Fibroblast of skin of back (primary cell): ENCODE results near the gene RHBDF2.
A peak's percentile ranks its signal among the peaks of the same experiment; 100 is the strongest.
"Not testable (repeated sequence)": the region's sequence is repeated elsewhere in the genome, so short reads cannot be mapped to it uniquely, and the experiment has no call there.

Source experiments
- DNase-seq: peaks from one replicate; pipeline ENCODE4 v3.0.0-alpha.2; 2013

The RHBDF2 gene

DNA sequence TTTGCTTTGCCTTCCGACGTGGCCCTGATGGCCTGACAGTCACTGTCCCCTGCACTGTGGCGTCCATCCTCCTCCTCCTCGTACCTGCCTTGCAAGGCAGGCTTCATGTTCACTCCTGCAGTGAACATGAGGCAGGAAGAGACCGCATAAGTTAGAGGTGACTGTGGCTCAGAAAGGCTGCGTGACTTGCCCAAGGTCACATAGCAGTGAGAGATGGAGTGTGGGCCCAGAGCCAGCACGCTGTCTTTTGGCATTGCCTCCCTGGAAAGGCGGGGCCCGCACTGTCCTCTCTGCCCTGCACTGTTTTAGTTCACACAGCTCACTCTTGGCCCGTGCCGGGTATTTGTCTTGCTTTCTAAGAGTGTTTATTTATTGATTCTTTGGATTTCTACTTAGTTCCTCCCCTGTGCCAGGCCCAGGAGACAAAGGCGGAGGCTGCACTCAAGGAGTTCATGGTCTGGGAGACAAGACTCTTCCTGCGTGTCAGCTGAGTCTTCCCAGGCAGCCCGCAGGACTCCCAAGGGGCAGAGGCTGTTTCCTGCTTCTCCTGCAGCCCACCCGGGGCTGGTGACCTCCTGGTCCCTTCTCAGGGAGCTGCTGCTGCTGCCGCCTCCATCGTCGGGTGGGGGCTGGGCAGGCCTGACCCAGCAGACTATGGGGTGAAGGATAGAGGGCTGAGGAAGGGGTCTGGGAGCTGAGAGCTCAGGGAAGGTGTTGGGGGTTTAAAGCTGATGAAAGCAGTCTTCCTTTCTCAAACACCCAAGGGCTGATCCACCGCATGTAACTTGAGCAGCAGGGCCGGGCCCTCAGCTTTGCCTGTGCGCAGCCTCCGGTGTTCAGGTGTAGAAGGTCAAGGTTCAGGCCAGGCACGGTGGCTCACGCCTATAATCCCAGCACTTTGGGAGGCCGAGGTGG lies 23.6 kb upstream of the RHBDF2 start:
- peak; percentile 70 for DNase-seq

DNA sequence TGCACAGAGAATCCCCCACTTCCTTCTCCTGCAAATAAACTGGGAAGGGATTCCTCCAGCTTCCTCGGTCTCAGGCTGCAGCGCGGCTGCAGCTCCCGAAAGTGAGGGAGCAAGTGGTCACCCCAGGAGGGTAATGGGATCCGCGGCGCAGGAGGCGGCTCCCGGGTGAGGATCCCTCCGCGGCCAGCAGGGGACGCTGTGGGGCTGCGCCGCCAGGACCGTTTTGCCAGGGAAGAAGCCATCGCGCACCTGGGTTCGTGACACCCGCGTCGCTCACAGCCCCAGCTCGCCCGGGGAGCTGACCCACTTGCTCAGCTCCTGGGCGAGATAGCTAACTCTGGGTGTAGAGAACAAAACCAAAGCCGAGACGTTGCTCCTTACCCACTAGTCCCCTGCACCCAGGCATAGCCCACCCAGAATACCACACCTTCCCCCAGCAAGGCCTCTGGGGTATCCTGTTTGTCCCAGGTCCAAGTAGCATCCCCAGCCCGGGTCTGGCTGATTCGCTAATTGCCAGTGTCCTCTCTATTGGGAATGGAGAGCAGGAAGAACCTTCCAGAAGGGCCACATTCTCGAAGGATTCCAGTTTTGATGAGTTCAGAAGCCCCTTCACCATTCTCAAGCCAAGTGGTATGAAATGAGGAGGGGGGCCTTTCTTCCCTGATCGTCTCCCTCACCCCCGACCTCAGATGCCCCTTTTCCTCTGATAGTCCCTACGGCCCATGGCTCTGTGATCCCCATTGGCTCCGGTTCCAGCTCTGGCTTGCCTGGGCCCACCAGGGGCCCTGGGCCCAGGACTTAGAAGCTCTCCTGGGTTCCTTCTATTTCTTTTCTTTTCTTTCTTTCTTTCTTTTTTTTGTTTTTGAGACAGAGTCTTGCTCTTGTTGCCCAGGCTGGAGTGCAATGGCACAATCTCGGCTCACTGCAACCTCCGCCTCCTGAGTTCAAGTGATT lies 22.1 kb upstream of the RHBDF2 start:
- peak; percentile 46 for DNase-seq

- not testable (repeated sequence) for DNase-seq
Observed at GRCh38 chr17:76521683-76522082, 20.5 kb upstream of the RHBDF2 start.

- DNase-seq = no peak
Observed at GRCh38 chr17:76521262-76521661, 20.0 kb upstream of the RHBDF2 start.

DNA sequence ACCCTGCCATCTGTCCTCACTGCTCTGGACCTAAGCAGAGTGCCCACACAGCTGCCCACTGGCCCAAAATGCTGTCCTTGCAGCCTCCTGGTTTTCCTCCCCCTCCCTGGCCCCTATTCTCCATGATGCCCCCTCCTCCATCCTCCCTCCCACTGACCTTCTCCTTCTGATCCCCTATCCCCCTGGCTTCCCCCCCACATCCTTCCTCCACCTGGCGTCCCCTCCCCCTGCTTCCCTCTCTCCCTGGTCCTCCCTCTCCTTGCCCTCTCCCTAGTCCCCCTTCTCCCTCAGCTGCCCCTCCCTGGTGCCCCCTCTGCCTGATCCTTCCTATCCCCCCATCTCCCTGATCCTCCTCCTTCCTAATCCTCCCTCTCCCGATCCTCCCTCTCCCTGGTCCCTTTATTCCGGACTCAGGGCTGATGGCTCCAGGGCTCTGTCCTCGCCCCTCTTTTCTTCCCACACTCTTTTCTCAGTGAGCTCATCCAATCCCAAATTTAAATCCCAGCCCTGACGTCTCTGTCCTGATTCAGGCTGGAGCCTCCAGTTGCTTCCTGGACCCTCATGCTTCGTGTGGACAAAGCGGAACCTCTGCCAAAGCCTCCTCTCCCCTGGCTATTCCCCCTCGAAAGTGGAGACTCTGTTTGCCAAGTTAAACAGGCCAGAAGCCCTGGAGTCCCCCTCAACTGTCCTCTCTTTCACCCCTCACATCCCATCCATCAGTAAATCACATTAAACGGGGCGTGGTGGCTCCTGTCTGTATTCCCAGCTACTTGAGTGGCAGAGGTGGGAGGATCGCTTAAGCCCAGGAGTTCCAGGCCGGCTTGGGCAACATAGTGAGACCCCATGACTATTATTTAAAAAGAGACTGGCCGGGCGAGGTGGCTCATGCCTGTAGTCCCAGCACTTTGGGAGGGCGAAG lies 18.1 kb upstream of the RHBDF2 start:
- DNase-seq = no peak

- DNase-seq = no peak
Observed at GRCh38 chr17:76517638-76518038, 16.4 kb upstream of the RHBDF2 start.

DNA sequence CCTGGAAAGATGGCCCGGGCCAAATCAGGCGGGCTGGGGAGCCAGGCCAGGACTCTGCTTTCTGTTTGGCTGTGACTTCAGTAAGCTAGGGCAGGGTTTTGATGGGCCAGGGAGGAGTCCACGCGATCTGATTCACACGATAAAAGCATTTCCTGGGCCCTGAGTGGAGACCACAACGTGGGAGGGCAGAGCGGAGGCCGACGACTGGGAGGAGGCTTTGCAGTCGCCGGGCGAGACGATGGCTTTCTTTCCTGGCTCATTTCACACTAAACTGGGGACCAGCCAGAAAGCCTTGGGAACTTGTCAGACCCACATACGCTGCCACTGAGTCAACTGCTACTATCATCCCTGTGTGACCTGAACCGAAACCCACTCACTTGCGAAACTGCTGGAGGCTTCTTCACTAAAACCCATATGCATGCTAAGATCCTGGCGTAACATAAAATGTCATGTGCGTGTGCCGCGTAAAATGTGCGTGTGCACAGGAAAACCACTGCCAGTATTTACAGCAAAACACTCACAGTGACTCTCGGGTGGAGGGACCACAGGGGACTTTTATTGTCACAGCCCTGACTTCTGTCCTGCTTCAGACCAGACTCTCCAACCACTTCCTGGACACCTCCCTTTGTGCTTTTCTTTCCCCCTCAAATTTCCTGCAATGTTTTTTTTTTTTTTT lies 14.2 kb upstream of the RHBDF2 start:
- peak; percentile 68 for DNase-seq

- DNase-seq = not testable (repeated sequence)
Observed at GRCh38 chr17:76514355-76514754, 13.1 kb upstream of the RHBDF2 start.

- DNase-seq = no peak
Observed at GRCh38 chr17:76513306-76513692, 12.1 kb upstream of the RHBDF2 start.

- DNase-seq = no peak
Observed at GRCh38 chr17:76512366-76513305, 11.4 kb upstream of the RHBDF2 start.

DNA sequence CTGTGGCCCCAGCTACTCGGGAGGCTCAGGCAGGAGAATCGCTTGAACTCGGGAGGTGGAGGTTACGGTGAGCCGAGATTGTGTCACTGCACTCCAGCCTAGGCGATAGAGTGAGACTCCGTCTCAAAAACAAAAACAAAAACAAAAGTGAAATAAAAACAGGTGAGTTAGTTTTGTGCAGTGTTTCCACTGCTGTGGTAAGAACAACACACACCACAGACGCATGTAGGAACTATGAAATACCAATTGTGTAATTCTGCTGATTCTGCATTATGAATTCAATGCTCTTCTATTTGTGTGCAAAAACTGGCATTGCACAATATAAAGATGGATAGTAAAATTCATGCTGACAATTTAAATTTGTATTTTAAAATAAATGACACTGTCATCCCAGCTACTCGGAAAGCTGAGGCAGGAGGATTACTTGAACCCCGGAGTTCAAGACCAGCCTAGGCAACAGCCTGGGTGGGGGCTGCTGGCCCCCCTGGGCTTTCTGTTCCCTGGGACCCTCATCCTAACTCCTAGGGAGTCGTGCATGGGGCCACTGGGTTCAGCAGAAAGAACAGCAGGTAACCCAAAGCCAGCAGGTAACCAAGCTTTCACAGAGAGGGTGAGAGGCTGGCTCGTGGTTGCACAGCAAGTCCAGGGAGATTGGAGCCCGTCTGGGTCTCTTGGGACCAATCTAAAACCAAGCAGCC lies 10.6 kb upstream of the RHBDF2 start:
- DNase-seq = no peak

DNA sequence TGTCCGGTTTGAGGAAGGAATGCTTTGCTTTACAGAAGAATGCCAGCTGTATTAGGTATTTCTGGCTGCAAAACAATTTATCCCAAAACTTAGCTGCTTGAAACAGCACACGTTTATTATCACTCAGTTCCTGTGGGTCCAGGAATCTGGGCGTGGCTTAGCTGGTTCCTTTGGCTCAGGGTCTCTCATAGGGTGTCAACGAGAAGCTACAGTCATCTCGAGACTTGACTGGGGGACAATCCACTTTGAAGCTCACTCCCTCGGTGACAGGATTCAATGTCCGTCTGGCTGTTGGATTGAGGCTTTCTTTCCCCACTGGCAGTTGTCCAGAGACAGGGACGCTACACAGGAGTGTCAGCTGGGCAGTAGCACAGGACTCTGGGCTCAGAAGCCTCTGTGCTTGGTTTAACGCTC lies 9.6 kb upstream of the RHBDF2 start:
- DNase-seq = no peak

DNA sequence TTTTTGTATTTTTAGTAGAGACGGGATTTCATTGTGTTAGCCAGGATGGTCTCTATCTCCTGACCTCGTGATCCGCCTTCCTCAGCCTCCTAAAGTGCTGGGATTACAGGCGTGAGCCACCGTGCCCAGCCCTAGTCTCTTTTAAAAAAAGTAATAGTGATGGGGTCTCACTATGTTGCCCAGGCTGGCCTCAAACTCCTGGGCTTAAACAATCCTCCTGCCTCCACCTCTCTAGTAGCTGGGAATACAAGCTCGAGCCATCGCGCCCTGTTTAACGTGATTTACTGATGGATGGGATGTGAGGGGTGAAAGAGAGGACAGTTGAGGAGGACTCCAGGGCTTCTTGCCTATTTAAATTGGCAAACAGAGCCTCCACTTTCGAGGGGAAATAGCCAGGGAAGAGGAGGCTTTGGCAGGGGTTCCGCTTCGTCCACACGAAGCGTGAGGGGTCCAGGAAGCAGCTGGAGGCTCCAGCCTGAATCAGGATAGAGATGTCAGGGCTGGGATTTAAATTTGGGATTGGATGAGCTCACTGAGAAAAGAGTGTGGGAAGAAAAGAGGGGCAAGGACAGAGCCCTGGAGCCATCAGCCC lies 7.3 kb upstream of the RHBDF2 start:
- DNase-seq = not testable (repeated sequence)

GRCh38 chr17:76506408-76507345 lies 5.5 kb upstream of the RHBDF2 start:
- peak; percentile 48 for DNase-seq

DNA sequence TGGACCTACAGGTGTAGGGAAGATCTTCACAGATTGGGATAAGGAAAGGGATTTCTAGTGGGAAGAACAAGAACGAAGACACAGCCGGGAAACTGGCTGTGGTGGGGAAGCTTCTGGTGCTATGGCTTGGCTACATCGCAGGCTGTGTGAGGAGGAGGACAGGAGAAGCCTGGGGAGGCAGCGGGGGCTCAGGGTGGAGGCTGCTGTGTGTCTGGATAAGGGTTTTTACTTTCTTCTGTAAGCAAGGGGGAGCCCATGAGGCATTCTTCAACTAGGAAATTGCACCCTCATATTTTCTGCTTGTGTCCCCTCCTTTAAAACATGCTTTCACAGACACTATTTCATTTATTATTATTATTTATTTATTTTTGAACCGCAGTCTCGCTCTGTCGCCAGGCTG lies 2.9 kb upstream of the RHBDF2 start:
- no peak for DNase-seq

GRCh38 chr17:76502341-76503211 lies 1.4 kb upstream of the RHBDF2 start:
- no peak for DNase-seq

DNA sequence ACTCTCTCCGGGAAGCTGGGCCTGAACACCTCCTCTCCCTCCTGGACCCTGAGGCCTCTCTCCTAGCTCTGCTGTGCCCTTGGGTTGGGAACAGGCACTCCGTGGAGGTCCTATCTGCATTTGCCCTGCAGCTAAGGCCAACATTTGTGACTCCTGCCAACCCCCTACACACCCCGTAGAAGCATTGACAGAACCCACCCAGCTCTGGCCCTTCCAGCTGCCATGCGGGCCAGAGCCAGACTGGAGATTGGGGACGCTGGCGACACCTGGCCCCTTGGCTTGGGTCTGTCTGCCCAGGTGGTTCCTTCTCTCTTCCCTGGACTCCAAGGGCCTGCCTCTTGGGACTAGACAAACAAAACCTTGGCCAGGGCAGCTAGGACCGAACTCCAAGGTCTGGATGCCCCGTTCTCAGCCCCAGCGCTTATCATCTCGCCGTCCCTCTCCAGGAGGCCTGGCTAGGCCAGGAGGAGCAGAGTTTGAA lies 644 bp upstream of the RHBDF2 start:
- DNase-seq = no peak
